Sciatic nerve (tissue), 2 donors: Measurements from ENCODE around the gene MTRF1L. TPM values are rescaled to one million over a fixed set of nuclear protein-coding genes. Genes with fewer than 3 reads are reported as not detected.

Experiments used
- ATAC-seq: fragments of 200-7000 bp; cut with Tn5 transposase; one replicate; pipeline ENCODE4 v1.9.1; 2020; ENCODE audit warnings: mild to moderate bottlenecking, moderate library complexity
- DNase-seq: peaks from one replicate; pipeline ENCODE4 v3.0.0-alpha.2; 2020; ENCODE audit warnings: low spot score
- intact Hi-C: fragments of 100-400 bp; cut with DNase I; formaldehyde crosslinking; loops from one replicate; pipeline ENCODE4 v1.14.2; 2022
- total RNA-seq: library from RNA; stranded (reverse); fragmentation: NEBNext Ultra II Directional; extraction: Animal tissue kit (Norgen Biotek cat#: 25700); gene quantifications from one replicate; pipeline ENCODE4 v1.2.1, GENCODE V29; 2021
- donor health status: DM: no; HTN: no; CAD: no.
- donor health status: DM: no; HTN: no; CAD: no.

Gene MTRF1L
- total RNA-seq: 17.8 TPM

GRCh38 chr6:153002613-153003365 is at the start of gene MTRF1L:
TSS of gene MTRF1L (minus strand) at chr6:153002709. CDS start at chr6:153002685, 24 bp downstream.
- DNase-seq: peak; percentile 96
- intact Hi-C loops: no loop called here
- peak; percentile 99 for ATAC-seq

- no peak for DNase-seq
- no peak for ATAC-seq
- intact Hi-C loops: no loop called here
Observed at GRCh38 chr6:153051801-153052200, 49.3 kb upstream of the MTRF1L start.

GRCh38 chr6:153048631-153049030 is 46.1 kb upstream of the MTRF1L start:
- DNase-seq (no peak), ATAC-seq (no peak)
- intact Hi-C loops: no loop called here

GRCh38 chr6:153047386-153047785 is 44.9 kb upstream of the MTRF1L start:
- DNase-seq (no peak), ATAC-seq (no peak)
- intact Hi-C loops: no loop called here

GRCh38 chr6:153045271-153045670 is 42.8 kb upstream of the MTRF1L start:
- DNase-seq (no peak), ATAC-seq (no peak)
- intact Hi-C loops: no loop called here

- intact Hi-C loops: no loop called here
- ATAC-seq (no peak), DNase-seq (no peak)
Observed at GRCh38 chr6:153044295-153044694, 41.8 kb upstream of the MTRF1L start.

- intact Hi-C loops: no loop called here
- no peak for DNase-seq
- ATAC-seq: no peak
Observed at GRCh38 chr6:153043719-153044118, 41.2 kb upstream of the MTRF1L start.

GRCh38 chr6:153038378-153039057 is 36.0 kb upstream of the MTRF1L start:
- intact Hi-C loops: no loop called here
- no peak for DNase-seq
- ATAC-seq: no peak

GRCh38 chr6:153034139-153034538 is 31.6 kb upstream of the MTRF1L start:
- intact Hi-C loops: no loop called here
- ATAC-seq (no peak), DNase-seq (no peak)

GRCh38 chr6:153032255-153032882 is 29.9 kb upstream of the MTRF1L start:
- no peak for ATAC-seq
- intact Hi-C loops: no loop called here
- DNase-seq: no peak

- ATAC-seq (no peak), DNase-seq (no peak)
- intact Hi-C loops: no loop called here
Observed at GRCh38 chr6:153031335-153031955, 28.9 kb upstream of the MTRF1L start.

- ATAC-seq (no peak), DNase-seq (no peak)
- intact Hi-C loops: no loop called here
Observed at GRCh38 chr6:153028963-153029362, 26.5 kb upstream of the MTRF1L start.

- intact Hi-C loops: no loop called here
- DNase-seq (no peak), ATAC-seq (no peak)
Observed at GRCh38 chr6:153028286-153028685, 25.8 kb upstream of the MTRF1L start.

GRCh38 chr6:153027480-153027879 is 25.0 kb upstream of the MTRF1L start:
- ATAC-seq (no peak), DNase-seq (no peak)
- intact Hi-C loops: no loop called here

GRCh38 chr6:153024709-153025017 is 22.2 kb upstream of the MTRF1L start:
- intact Hi-C loops: no loop called here
- ATAC-seq: no peak
- DNase-seq: no peak

GRCh38 chr6:153023977-153024708 is 21.6 kb upstream of the MTRF1L start:
- DNase-seq (no peak), ATAC-seq (peak; percentile 76)
- intact Hi-C loops: no loop called here

GRCh38 chr6:153018355-153018754 is 15.8 kb upstream of the MTRF1L start:
- DNase-seq (no peak), ATAC-seq (no peak)
- intact Hi-C loops: no loop called here

- ATAC-seq (no peak), DNase-seq (no peak)
- intact Hi-C loops: no loop called here
Observed at GRCh38 chr6:153016846-153017245, 14.3 kb upstream of the MTRF1L start.

- intact Hi-C loops: no loop called here
- ATAC-seq (no peak), DNase-seq (no peak)
Observed at GRCh38 chr6:153015094-153015640, 12.7 kb upstream of the MTRF1L start.
